ENCODE results near the gene PGAP6. TPM values are rescaled to one million over a fixed set of nuclear protein-coding genes. Genes with fewer than 3 reads are reported as not detected.

PGAP6 gene
- total and polyA plus RNA-seq, 12 donors: 18.2 to 66.7 (median 42.3) TPM

GRCh38 chr16:330741-331140 lies 51.0 kb downstream of the PGAP6 start:
- 61 to 74% (median 67%) methylated on average over 2 of the region's 2 CpGs; no CpG with 5 or more reads in 1 of the 4 donors for WGBS, 4 donors
- Histone ChIP-seq H3K9me3 (replicated peaks in 1 of 3) (no peaks in the 10 kb centered on the region), H3K4me1 (replicated peaks in 1 of 2) (peaks cover 14 to 29% of the 10 kb centered on the region in 2 donors), H3K36me3 (replicated peaks in 1 of 2) (no peaks in the 10 kb centered on the region), H3K4me3 (no peak overlapping the region), H3K27me3 (no peaks in the 10 kb centered on the region), H3K27ac (no peak overlapping the region)
- no peak for TF ChIP-seq POLR2A (IDR thresholded peaks at IDR 0.05)
- intact Hi-C loops (cut with DNase I): no loop called here
- no peak for DNase-seq

GRCh38 chr16:325375-326145 lies 56.2 kb downstream of the PGAP6 start:
- intact Hi-C loops (cut with DNase I): no loop called here
- H3K9me3 ChIP-seq (replicated peaks in 1 of 3): no peaks in the 10 kb centered on the region
- no peak overlapping the region for H3K27ac ChIP-seq
- no peak overlapping the region for H3K4me3 ChIP-seq
- H3K36me3 ChIP-seq (replicated peaks in 1 of 2): no peaks in the 10 kb centered on the region
- H3K4me1 ChIP-seq (replicated peaks in 1 of 2): peaks cover 14 to 16% of the 10 kb centered on the region in 2 donors
- 87 to 91% (median 89%) methylated on average over 18 to 28 of the region's 28 CpGs for WGBS, 4 donors
- TF ChIP-seq CTCF (IDR thresholded peaks at IDR 0.05): no peak
- no peak for TF ChIP-seq POLR2A (IDR thresholded peaks at IDR 0.05)
- no peaks in the 10 kb centered on the region for H3K27me3 ChIP-seq
- DNase-seq: no peak

DNA sequence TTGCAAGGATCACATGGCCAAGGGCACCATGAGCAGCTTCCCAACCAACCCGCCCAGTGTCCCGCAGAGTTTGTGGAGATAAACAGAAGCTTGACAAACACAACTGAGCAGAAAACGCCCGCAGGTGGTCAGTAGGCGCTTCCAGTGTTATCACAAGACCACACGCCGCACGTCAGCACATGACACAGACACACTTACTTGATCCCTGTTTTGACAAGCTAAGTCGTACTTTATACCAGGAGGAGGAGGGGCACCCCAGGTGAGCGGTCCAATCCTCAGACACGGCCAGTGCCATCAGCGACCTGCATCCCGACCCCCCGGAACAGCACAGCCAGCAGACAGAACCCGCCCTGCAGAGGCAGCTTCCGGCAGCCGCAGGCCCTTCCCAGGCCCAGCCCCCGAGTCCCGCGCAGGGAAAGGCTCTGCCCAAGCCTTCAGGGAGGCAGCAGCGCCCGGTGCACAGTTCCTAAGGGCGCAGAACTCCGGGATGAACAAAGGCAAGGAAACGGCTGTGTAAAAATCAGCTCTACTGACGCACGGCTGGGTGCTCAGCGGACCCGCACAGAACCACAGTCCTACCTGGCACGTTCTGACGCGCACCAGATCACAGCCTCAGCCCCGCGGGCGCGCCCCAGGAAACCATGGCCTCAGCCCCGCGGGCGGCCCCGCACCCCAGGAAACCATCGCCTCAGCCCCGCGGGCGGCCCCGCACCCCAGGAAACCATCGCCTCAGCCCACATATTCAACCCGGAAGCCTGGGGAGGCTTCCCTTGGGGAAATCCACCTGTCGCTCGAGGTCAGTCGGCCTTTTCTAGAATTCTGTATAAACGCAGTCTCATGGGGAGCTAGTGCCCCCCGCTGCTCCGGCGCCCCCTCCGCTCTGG lies 57.1 kb downstream of the PGAP6 start:
- DNase-seq: no peak
- H3K36me3 ChIP-seq (replicated peaks in 1 of 2): no peaks in the 10 kb centered on the region
- no peaks in the 10 kb centered on the region for H3K9me3 ChIP-seq (replicated peaks in 1 of 3)
- WGBS, 4 donors: 72 to 84% (median 79%) methylated on average over 38 to 55 of the region's 55 CpGs
- peaks cover 14 to 16% of the 10 kb centered on the region in 2 donors for H3K4me1 ChIP-seq (replicated peaks in 1 of 2)
- no peaks in the 10 kb centered on the region for H3K27me3 ChIP-seq
- no peak overlapping the region for H3K4me3 ChIP-seq
- intact Hi-C loops (cut with DNase I): no loop called here
- no peak for TF ChIP-seq POLR2A (IDR thresholded peaks at IDR 0.05)
- TF ChIP-seq CTCF (IDR thresholded peaks at IDR 0.05): no peak
- H3K27ac ChIP-seq: no peak overlapping the region

DNA sequence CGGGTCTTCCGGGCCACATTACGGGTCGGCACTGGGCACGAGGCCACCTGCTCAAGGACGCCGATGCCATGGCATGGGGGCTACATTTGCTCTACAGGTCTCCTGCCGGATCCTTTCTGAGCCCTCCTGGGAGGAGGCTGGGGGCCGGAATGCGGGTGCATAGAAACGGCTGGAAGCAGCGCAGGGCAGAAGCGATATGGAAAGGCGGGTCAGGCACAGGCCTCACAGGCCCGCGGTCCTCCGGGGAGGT lies 57.7 kb downstream of the PGAP6 start:
- 87 to 93% (median 90%) methylated on average over 13 to 17 of the region's 17 CpGs for WGBS, 4 donors
- H3K4me3 ChIP-seq: no peak overlapping the region
- no peaks in the 10 kb centered on the region for H3K36me3 ChIP-seq (replicated peaks in 1 of 2)
- no peak for DNase-seq
- TF ChIP-seq POLR2A (IDR thresholded peaks at IDR 0.05) (no peak), CTCF (IDR thresholded peaks at IDR 0.05) (no peak)
- peaks cover 14 to 16% of the 10 kb centered on the region in 2 donors for H3K4me1 ChIP-seq (replicated peaks in 1 of 2)
- H3K27ac ChIP-seq: no peak overlapping the region
- H3K27me3 ChIP-seq: no peaks in the 10 kb centered on the region
- H3K9me3 ChIP-seq (replicated peaks in 1 of 3): no peaks in the 10 kb centered on the region
- intact Hi-C loops (cut with DNase I): no loop called here

Data from adrenal gland (tissue), 12 donors.